Smooth muscle cell (in vitro differentiated cells): Measurements from ENCODE around the gene TOGARAM1. TPM values are rescaled to one million over a fixed set of nuclear protein-coding genes. Genes with fewer than 3 reads are reported as not detected.
A peak's percentile ranks its signal among the peaks of the same experiment; 100 is the strongest.

Experiments
- DNase-seq: peaks from one replicate; lab custom pipeline; 2025; ENCODE audit not compliant: unreplicated experiment; lab: John Stamatoyannopoulos, UW
- H2AFZ ChIP-seq: fragments of 200-600 bp; sonication (generic); 2 replicates; pipeline ENCODE4 v1.6.0; 2016; ENCODE audit warnings: antibody characterized with exemption, low read depth, mild to moderate bottlenecking
- H3F3A ChIP-seq: fragments of 200-600 bp; sonication (generic); 2 replicates; pipeline ENCODE4 v1.6.0; 2017; ENCODE audit warnings: antibody characterized with exemption, low read depth
- H3K27ac ChIP-seq: fragments of 200-600 bp; sonication (generic); 2 replicates; pipeline ENCODE4 v1.5.1; 2016; ENCODE audit warnings: low read depth, mild to moderate bottlenecking
- H3K27me3 ChIP-seq: fragments of 200-600 bp; sonication (generic); 2 replicates; pipeline ENCODE4 v1.6.1; 2016; ENCODE audit warnings: low read depth, mild to moderate bottlenecking
- H3K36me3 ChIP-seq: fragments of 200-600 bp; sonication (generic); 2 replicates; pipeline ENCODE4 v1.5.1; 2016; ENCODE audit warnings: low read depth
- H3K4me1 ChIP-seq: fragments of 200-600 bp; sonication (generic); 2 replicates; pipeline ENCODE4 v1.5.1; 2016; ENCODE audit warnings: low read depth
- H3K4me2 ChIP-seq: fragments of 200-600 bp; sonication (generic); 2 replicates; pipeline ENCODE4 v1.6.0; 2016; ENCODE audit warnings: mild to moderate bottlenecking
- H3K4me3 ChIP-seq: fragments of 200-600 bp; sonication (generic); 2 replicates; pipeline ENCODE4 v1.5.1; 2016; ENCODE audit warnings: mild to moderate bottlenecking
- H3K79me2 ChIP-seq: fragments of 200-600 bp; sonication (generic); 2 replicates; pipeline ENCODE4 v1.6.0; 2016; ENCODE audit warnings: low read depth, mild to moderate bottlenecking
- H3K9ac ChIP-seq: fragments of 200-600 bp; sonication (generic); 2 replicates; pipeline ENCODE4 v1.6.0; 2016; ENCODE audit warnings: low read depth
- H3K9me3 ChIP-seq: fragments of 200-600 bp; sonication (generic); replicated peaks from 2 replicates; pipeline ENCODE4 v1.5.1; 2016; ENCODE audit warnings: low read depth
- H4K20me1 ChIP-seq: fragments of 200-600 bp; sonication (generic); 2 replicates; pipeline ENCODE4 v1.6.0; 2016; ENCODE audit warnings: low read depth
- CTCF ChIP-seq: fragments of 200-600 bp; sonication (generic); IDR thresholded peaks from 2 replicates; pipeline ENCODE4 v1.5.1; 2017; ENCODE audit warnings: borderline replicate concordance, mild to moderate bottlenecking, antibody characterized with exemption; ENCODE audit not compliant: insufficient read depth, poor library complexity, severe bottlenecking
- WGBS: methylation state at CpG from one replicate; pipeline ENCODE4 v1.1.7; 2016; ENCODE audit warnings: low lambda C conversion rate; 5-methylcytosine and 5-hydroxymethylcytosine counted together
- polyA plus RNA-seq: library from polyadenylated mRNA; unstranded; fragments of >200 nt; fragmentation: Nextera tagmentation; extraction: Ambion mirVana; gene quantifications from 2 replicates; pipeline ENCODE4 v1.2.1, GENCODE V29; 2016
- total RNA-seq: library from RNA; depleted of rRNA; stranded (reverse); fragments of >200 nt; gene quantifications from 2 replicates; pipeline ENCODE4 v1.2.3, GENCODE V29; 2014

Gene TOGARAM1
- total and polyA plus RNA-seq, 2 experiments from 2014 or later = 9.8 to 22.8 TPM

DNA sequence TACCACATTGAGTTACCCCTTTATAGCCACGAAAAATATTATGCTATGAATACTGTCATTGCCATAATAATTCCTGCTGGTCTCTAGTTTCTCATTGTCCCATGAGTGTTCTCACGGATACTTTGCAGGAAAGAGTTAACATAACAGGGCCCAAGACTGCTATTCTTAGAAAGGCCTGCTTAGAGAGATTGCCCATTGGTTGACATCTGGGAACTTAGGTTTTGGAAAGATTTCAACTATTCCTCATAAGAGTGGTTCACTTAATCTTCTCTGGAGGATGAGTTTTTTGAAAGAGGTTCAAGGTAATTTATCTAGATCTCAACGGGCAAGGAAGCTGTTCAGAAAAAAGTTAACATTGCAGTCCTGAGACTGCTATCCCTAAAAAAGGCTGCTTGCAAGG, 103.5 kb downstream of the TOGARAM1 start:
- no peak for DNase-seq
- Histone ChIP-seq H3K9me3 (no peaks in the 10 kb centered on the region), H3K27ac (no peak overlapping the region), H3K4me2 (peak overlapping the region; percentile 44), H3K4me1 (no peaks in the 10 kb centered on the region), H2AFZ (no peak overlapping the region), H3K9ac (no peak overlapping the region), H4K20me1 (peaks cover 21% of the 10 kb centered on the region), H3K4me3 (no peak overlapping the region), H3K27me3 (no peaks in the 10 kb centered on the region), H3F3A (peaks cover 5% of the 10 kb centered on the region), H3K36me3 (peaks cover 6% of the 10 kb centered on the region), H3K79me2 (peaks cover 15% of the 10 kb centered on the region)
- 62% methylated on average over 3 of the region's 3 CpGs for WGBS
- TF ChIP-seq CTCF = no peak

GRCh38 chr14:45065956-45066355, 104.0 kb downstream of the TOGARAM1 start:
- Histone ChIP-seq H3K9me3 (no peaks in the 10 kb centered on the region), H3K36me3 (peaks cover 7% of the 10 kb centered on the region), H3K4me3 (no peak overlapping the region), H2AFZ (no peak overlapping the region), H4K20me1 (peaks cover 21% of the 10 kb centered on the region), H3K27me3 (no peaks in the 10 kb centered on the region), H3K79me2 (peaks cover 15% of the 10 kb centered on the region), H3K27ac (no peak overlapping the region), H3K9ac (no peak overlapping the region), H3K4me2 (peak overlapping the region; percentile 36), H3F3A (peaks cover 5% of the 10 kb centered on the region), H3K4me1 (no peaks in the 10 kb centered on the region)
- 25% methylated on average over 2 of the region's 2 CpGs for WGBS
- DNase-seq = no peak
- TF ChIP-seq CTCF = no peak

DNA sequence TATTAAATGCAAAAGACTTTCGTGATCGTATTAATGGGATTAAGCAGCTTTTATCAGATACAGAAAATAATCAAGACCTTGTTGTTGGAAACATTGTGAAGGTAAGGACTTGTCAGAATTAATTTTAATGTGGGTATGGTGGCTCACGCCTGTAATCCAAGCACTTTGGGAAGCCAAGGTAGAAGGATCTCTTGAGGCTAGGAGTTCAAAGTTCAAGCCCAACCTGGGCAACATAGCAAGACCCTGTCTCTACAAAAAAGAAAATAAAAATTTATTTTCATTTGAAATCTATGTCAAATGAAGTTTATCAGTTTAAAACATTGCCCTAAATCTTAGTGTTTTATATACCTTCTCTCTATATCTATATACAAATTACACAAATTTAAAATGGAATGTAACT, 104.7 kb downstream of the TOGARAM1 start:
- Histone ChIP-seq H3K4me3 (no peak overlapping the region), H3K27me3 (no peaks in the 10 kb centered on the region), H3K9me3 (no peaks in the 10 kb centered on the region), H4K20me1 (peaks cover 19% of the 10 kb centered on the region), H3K36me3 (peaks cover 7% of the 10 kb centered on the region), H3K4me2 (no peak overlapping the region), H3K9ac (no peak overlapping the region), H3K4me1 (no peaks in the 10 kb centered on the region), H2AFZ (no peak overlapping the region), H3K79me2 (peaks cover 13% of the 10 kb centered on the region), H3K27ac (no peak overlapping the region), H3F3A (peaks cover 5% of the 10 kb centered on the region)
- TF ChIP-seq CTCF = no peak
- no peak for DNase-seq
- 94% methylated on average over 3 of the region's 3 CpGs for WGBS

GRCh38 chr14:45068396-45068795, 106.4 kb downstream of the TOGARAM1 start:
- H3K27ac ChIP-seq = no peak overlapping the region
- 67% methylated on average over 3 of the region's 3 CpGs for WGBS
- H3K36me3 ChIP-seq = peaks cover 7% of the 10 kb centered on the region
- peaks cover 16% of the 10 kb centered on the region for H4K20me1 ChIP-seq
- no peak overlapping the region for H3K4me2 ChIP-seq
- no peak overlapping the region for H3K9ac ChIP-seq
- no peaks in the 10 kb centered on the region for H3K9me3 ChIP-seq
- DNase-seq = no peak
- peaks cover 7% of the 10 kb centered on the region for H3K79me2 ChIP-seq
- H3K4me3 ChIP-seq = no peak overlapping the region
- no peak for TF ChIP-seq CTCF
- H2AFZ ChIP-seq = no peak overlapping the region
- H3F3A ChIP-seq = peaks cover 5% of the 10 kb centered on the region
- no peaks in the 10 kb centered on the region for H3K4me1 ChIP-seq
- no peaks in the 10 kb centered on the region for H3K27me3 ChIP-seq
